SH-SY5Y (cell line): ENCODE data around the gene CXXC5.
A peak's percentile ranks its signal among the peaks of the same experiment; 100 is the strongest.

Experiments used
- GATA2 ChIP-seq: IDR thresholded peaks from 2 replicates; pipeline ENCODE4 v1.6.1; 2011; ENCODE audit warnings: mild to moderate bottlenecking, low read depth, low read length
- GATA3 ChIP-seq: IDR thresholded peaks from 2 replicates; pipeline ENCODE4 v1.6.1; 2011; ENCODE audit warnings: low read depth, mild to moderate bottlenecking, low read length, moderate library complexity

CXXC5 gene

DNA sequence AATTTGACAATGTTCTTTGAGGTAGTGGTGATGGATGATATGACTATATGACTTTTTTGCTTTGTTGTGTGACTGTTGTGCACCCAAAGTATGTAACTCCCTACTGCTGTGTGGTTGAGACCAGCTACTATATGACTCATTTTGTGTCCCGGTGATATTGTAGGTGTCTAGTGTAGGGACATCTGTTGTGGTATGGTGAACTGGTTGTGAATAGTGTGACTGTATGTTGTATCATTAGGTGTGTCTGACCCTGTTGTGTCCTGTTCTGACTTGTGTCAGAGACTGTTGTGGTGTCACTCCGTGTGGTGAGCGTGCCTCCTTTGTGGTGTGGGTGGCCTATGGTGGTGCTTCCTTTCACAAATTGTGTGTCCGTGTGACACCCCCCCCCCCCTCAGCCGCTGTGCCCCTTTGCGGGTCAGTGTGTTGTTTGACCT is 11.2 kb upstream of the CXXC5 start:
- TF ChIP-seq GATA2 (no peak), GATA3 (no peak)

DNA sequence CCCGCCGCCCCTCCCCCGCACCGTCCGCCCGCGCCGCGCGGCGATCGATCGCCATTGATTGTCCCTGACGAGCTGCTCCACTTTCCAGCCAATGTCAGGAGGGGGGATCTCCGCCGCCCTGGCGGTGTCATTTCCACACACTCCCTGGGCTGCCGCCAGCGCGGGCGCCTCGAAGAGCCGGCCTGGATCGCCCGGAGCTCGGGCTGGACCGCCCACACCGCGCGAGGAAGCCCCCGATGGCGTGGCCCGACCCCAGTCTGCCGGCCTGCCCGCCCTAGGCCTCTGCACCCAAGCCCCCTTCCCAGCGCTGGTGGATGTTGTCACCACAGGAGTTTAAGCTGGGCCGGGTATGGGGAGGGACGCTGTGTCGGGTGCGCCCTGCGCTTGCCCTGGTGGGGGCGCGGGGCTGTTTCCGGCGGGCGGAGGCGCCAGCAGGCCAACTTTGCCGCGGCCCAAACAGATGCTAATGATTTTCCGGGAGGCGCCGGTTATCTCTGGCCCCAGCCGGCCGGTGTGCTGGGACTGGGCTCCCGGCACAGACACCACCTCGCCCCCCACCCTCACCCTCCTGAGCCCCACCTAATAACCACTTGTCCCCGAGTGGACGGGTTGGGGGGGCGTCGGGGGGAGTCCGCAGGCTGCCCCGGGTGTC is 10.6 kb upstream of the CXXC5 start:
- no peak for TF ChIP-seq GATA3
- TF ChIP-seq GATA2, result peak; percentile 60

DNA sequence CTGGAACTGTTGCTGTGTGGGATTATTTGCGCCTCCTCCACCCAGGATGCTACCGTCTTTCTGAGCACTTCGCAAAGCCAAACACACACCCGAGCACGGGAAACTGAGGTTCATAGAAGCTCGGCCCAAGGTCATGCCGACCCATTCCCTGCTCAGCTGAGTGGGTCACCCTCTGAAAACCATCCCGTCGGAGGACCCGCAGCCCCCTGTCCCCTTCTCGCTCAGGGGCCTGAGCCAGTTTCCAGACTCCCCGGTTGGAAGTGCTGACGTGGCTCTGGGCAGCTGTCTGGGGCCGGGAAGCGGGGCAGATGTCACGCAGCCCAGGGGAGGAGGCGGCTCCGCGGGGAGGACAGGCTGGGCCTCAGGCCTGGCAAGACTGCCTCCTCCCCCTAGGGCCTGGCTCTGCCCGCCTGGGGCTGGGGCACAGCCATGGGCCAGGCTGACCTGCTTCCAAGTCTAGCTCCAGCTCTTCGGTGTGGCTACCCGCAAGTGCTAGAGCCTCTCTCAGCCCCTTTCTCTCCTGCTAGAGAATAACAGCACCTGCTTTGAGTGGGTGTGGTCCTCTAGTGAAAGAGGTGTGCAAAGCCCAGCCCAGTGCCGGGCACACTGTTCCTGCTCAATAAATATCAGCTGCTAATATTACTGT is 9.9 kb upstream of the CXXC5 start:
- TF ChIP-seq GATA2 (no peak), GATA3 (no peak)

DNA sequence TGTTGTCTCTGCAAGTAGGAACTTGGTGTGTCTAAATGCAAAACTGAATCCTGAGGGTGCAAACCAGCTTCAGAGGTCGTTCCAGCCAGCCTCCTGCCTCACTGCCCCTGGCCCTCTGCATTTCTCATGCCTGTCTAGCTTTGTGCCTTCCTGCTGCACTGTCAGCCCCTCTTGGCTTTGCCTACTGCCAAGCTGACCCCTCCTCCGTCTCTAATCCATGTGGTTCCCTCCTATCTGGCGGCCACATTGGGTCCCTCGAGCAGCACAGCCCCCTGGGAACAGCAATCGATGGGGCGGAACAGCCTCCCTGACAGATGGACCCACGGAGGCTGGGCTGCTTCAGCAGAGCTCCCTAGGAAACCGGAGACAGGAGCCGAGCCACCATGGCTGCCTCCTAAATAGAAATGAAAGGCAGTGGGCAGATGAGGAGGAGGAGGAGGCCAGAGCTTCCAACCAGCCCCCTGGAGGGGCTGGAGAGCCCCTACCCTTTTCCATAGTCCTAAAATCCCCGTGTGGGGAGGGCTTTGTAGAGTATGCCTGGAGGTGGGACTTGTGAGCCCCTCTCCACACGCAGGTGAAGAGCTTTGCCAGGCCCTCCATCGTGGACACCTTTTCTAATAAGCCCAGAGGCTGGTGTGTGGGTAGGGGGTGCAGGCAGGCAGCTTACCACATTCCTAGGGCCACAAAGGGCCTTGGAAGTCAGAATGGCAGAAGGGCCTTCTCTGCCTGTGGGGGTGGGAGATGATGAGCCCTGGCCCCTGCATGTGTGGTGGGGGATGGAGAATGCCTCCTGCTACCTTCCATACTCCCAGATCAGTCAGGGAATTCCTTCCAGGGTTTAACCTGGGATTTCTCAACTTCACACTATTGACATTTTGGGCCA is 9.2 kb upstream of the CXXC5 start:
- no peak for TF ChIP-seq GATA2
- TF ChIP-seq GATA3, result no peak

DNA sequence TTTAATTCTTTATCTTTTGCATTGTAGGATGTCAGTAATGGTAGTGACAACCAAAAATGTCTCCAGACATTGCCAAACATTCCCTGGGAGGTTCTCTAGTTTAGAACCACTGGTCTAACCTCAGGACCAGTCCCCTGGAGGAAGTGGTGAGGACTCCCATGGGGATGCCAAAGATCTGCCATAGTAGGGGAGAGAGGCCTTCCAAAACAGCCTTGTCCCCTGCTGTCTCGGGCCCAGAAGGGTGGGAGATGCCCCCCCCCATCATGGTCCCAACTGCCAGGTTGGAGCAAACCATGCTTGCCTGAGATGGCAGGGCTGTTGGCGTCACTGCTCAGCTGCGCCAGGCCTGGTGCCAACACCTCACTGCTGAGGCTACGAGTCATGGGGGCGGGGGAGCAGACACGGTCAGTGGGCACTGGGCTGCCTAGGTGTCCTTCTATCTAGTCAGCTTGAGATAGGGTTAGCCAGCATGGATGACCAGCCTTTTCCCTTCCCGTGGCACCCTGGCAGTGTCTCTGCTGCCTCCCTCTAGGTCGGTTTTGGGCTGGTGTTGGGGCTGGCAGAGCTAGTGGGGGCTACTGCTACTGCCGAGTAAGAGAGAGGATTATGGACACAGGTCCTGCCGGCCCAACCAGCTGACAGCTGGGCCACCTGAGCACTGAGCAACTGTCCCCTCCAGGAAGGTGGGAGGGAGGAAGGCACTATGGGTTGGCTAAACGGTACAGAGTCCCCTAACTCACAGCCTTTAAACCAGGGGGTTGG is 8.3 kb upstream of the CXXC5 start:
- TF ChIP-seq GATA2 (no peak), GATA3 (no peak)

DNA sequence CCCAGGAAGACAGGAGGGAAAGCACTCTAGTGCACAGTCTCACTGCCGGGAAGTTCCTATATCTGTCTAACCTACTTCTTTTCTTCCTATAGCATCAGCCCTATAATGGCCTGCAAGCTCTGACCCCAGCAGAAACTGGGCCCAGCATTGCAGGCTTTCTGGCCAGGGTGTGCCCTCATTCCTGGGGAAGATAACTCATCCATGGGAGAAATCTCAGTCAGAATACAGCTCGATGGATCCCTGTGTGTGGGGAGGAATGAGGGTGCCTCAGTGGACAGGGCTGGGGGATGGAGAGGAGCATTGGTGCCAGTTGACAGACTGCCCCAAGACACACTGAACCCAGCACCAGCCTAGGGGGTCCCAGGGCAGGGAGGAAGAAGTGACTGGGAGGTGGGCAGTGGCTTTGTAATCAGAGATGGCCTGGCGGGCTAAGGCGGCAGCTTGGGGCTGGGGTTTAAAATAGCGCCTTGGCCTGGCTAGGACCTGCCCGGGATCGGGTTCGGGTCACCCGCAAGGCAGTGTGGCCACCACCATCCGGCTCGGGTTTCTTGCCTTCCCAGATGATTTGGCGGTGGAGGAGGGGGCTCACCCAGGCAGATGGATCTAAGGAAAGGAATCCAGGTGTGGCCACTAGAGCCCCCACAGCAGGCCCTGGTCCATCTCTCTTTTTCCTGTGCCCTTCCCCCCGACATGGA is 7.6 kb upstream of the CXXC5 start:
- no peak for TF ChIP-seq GATA2

DNA sequence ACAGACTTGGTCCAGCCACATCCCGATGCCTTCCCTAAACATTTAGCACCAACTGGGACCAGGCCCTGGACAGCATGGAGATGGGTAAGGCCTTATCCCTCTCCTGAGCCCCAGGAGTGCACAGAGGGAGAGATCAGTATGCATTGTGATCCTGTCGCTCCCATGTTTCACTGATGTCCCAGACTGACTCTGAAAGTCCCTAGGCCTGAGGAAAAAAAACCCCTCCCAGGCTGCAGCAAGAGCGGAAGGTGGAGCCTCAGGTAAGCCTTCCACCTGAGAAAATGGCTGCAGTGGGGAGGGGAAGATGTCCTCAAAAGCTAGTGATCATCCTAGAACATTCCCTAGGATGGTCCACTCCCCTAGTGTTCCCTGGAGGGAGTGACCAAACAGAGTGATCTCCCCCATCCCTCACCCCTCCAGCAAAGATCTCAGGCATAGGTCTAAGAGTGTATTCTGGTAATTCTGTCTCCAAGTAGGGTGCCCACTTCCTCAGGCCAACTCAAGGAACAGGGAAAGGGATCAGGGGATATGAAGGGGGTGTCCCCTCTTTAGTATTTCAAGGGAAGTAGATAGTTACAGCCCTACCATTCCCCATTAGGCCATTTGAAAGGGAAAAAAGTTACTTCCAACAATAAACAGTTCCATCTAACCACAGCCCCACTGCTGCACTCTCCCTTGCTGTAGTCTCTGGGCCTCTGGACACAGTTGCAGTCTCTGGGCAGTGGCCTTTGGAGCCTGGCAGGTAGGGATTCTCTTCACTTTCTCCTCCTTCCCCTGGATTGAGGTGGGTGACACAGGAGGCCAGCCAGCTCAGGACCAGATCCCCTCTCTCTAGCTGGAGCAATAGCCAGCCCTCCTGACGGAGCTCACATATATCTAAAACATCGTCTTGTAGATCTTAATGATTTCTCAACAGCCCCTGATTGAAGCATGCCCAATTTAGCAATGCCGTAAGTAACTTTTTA is 6.8 kb upstream of the CXXC5 start:
- TF ChIP-seq GATA3, result no peak
- TF ChIP-seq GATA2, result no peak

DNA sequence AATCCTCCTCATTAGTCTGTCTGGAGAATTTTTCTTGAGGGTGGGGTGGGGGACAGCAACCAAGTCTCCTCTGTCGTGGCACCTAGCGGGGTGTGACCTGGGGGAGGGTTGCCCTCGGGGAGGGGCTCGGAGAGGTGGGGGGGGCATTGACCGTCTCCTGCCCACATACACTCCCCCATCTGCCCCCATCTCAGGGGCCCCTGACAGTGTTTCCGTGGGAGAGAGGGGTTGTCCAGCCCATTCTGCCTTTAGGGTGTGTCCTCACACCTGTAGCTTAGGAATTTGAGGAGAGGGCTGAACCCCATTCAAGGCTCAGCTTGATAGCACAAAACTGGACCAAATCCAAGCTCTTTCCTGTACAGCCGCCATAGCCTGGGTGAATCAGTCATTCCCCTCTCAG is 5.9 kb upstream of the CXXC5 start:
- TF ChIP-seq GATA3, result no peak
- TF ChIP-seq GATA2, result no peak

DNA sequence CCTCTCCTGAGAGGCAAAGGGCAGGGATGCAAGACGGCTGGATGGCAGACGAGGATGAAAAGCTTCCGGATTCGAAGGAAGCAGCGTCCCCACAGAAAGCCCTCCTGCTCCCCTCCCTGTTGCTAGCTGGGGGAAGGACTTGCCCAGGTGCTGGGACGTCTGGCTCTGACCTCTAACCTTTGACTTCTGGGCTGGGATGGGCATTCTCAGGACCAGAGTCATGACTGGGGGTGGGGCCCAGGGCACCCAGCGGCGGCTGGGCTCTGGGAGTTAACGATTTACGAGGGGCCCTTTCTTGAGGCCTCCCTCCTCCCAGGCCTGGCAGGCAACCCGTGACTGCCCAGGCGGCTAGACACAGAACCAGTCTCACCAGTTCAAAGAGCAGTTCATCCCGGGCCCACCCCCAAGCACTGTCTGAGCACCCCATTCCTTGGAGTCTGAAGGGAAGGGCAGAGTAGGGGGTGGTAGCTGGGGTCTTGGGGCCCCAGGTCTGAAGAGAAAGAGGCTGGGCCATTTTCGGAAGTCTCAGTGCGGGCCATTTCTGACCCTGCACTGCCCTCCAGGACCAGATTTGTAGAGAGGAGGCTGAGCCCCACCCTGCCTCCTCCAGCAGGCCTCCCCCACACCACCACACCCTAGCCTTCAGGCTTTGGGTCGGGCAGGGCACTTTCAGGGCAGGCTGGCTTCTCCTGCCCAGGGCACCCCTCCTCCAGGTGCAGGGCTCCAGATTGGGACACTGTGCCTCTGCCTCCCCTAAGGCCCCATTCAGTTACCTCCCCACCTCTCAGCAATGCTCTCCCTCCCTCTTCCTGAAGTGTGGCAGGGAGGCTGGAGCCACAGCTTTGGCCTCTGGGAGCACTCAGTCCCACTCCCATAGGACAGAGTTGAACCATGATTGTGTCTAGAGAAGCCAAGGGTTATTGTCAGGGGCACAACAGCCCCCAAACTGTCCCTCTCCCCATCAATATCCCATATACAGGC is 5.0 kb upstream of the CXXC5 start:
- TF ChIP-seq GATA3 (no peak), GATA2 (no peak)

DNA sequence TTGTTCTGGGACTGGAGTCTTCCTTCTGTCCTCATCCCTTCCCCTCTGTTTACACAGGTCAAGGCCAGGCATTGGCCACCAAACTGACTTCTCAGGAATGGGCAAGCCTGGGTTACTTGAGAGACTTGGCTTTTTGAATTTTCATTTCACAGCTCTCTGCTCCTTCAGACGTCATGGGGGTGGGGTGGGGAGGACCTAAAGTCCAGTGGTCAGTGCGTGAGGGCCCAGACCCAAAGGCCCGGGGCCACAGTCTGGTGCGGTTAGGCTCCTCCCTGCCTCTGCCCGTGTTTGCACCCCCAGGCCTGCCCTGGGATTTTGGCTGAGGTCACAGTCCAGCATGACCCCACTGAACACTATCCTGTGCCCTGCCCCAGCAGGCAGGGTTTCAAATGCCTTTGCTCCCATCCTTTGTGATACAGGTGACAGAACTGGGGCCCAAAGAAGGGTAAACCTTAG is 4.1 kb upstream of the CXXC5 start:
- TF ChIP-seq GATA3 (no peak), GATA2 (no peak)

DNA sequence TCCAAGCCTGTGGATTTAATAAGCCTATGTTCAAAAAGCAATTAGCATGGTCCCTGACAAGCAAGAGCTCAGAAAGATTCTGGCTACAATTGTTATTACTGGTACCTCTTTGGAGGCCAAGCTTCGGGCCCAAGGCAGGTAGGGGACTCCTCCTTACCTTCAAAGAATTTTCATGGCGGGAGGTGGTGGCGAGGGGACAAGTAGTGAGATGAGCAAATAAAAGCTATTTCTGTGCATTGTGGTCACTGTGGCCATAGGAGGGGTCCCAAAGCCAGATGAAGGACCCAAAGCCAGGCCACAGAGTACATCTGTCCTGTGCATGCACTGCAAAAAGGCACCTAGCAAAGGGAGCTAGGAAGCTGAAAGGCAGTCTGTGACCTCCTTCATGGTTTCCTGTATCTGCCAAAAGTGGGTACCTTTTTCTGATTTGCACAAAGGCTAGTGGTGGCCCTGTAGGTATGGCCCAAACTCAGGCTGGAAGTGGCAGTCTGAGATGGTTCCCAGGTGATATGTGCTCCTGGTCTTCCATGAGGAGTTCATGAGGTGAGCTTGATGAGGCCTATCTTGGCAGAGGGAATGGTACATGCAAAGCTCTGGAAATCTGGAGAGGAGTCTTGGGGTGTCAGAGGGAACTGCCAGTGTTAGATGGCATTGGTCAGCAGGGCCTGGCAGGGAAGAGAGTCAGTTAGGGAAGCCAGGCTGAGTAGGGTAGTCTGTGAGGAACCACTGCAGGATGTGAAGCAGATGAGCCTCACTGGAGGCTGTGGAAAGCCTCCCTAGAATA is 3.3 kb upstream of the CXXC5 start:
- TF ChIP-seq GATA2, result no peak
- TF ChIP-seq GATA3, result no peak
